ENCODE results near the gene JOSD2.
"Not testable (repeated sequence)": the region's sequence is repeated elsewhere in the genome, so short reads cannot be mapped to it uniquely, and the experiment has no call there.

The JOSD2 gene

GRCh38 chr19:50546527-50547221 lies 35.7 kb upstream of the JOSD2 start:
- no peak for DNase-seq

GRCh38 chr19:50542943-50543342 lies 32.0 kb upstream of the JOSD2 start:
- no peak for DNase-seq

GRCh38 chr19:50537769-50538230 lies 26.8 kb upstream of the JOSD2 start:
- DNase-seq: peak in 1 of 2 experiments; percentile 72

GRCh38 chr19:50537306-50537685 lies 26.3 kb upstream of the JOSD2 start:
- DNase-seq: no peak

- no peak for DNase-seq
Measured at GRCh38 chr19:50536662-50537305, 25.8 kb upstream of the JOSD2 start.

GRCh38 chr19:50535672-50536187 lies 24.7 kb upstream of the JOSD2 start:
- no peak for DNase-seq

GRCh38 chr19:50534478-50534877 lies 23.5 kb upstream of the JOSD2 start:
- DNase-seq: no peak

- DNase-seq: no peak
Measured at GRCh38 chr19:50532952-50533351, 22.0 kb upstream of the JOSD2 start.

- no peak for DNase-seq
Measured at GRCh38 chr19:50531171-50531612, 20.2 kb upstream of the JOSD2 start.

GRCh38 chr19:50528052-50528451 lies 17.1 kb upstream of the JOSD2 start:
- DNase-seq: not testable (repeated sequence)

GRCh38 chr19:50522881-50523280 lies 11.9 kb upstream of the JOSD2 start:
- DNase-seq: no peak

GRCh38 chr19:50520822-50521465 lies 10.0 kb upstream of the JOSD2 start:
- no peak for DNase-seq

- DNase-seq: no peak
Measured at GRCh38 chr19:50519006-50519575, 8.1 kb upstream of the JOSD2 start.

- no peak for DNase-seq
Measured at GRCh38 chr19:50518091-50519005, 7.4 kb upstream of the JOSD2 start.

GRCh38 chr19:50517704-50518075 lies 6.7 kb upstream of the JOSD2 start:
- no peak for DNase-seq

GRCh38 chr19:50516964-50517703 lies 6.1 kb upstream of the JOSD2 start:
- no peak for DNase-seq

- no peak for DNase-seq
Measured at GRCh38 chr19:50516456-50516855, 5.5 kb upstream of the JOSD2 start.

GRCh38 chr19:50515168-50515561 lies 4.2 kb upstream of the JOSD2 start:
- DNase-seq: no peak

GRCh38 chr19:50514346-50515167 lies 3.6 kb upstream of the JOSD2 start:
- DNase-seq: no peak

GRCh38 chr19:50513746-50514345 lies 2.9 kb upstream of the JOSD2 start, which contains the start of gene ASPDH:
TSS of gene ASPDH (minus strand) at chr19:50513913. CDS start at chr19:50513823, 90 bp downstream.
- no peak for DNase-seq

Measured in SW 1271 (cell line).